ENCODE data around the gene RUSF1. TPM values are rescaled to one million over a fixed set of nuclear protein-coding genes. Genes with fewer than 3 reads are reported as not detected.
"Not testable (repeated sequence)": the region's sequence is repeated elsewhere in the genome, so short reads cannot be mapped to it uniquely, and the experiment has no call there.

RUSF1 gene
- total RNA-seq, 2 experiments from 2014 or later, result 32.8 to 37.7 TPM

DNA sequence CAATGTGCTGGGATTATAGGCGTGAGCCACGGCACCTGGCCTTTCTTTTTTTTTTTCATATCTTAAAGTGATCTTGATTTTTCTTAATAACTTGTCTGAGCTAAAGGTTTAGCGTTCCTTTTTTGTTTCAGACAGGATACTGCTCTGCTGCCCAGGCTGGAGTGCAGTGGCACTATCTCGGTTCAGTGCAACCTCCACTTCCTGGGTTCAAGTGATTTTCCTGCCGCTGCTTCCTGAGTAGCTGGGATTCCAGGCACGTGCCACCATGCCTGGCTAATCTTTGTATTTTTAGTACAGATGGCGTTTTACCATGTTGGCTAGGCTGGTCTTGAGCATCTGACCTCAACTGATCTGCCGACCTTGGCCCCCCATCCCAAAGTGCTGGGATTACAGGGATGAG lies 4.0 kb downstream of the RUSF1 start:
- no peak for DNase-seq
- CTCF ChIA-PET, result no interaction called here
- no peaks in the 10 kb centered on the region for H3K9me3 Mint-ChIP-seq (ENCODE audit: low read depth)
- H3K27me3 Mint-ChIP-seq, result no peaks in the 10 kb centered on the region
- peaks cover 38% of the 10 kb centered on the region for H3K4me1 Mint-ChIP-seq
- H3K27ac Mint-ChIP-seq, result no peak overlapping the region
- ATAC-seq, result no peak
- H3K36me3 Mint-ChIP-seq, result peaks cover 9% of the 10 kb centered on the region
- no peak overlapping the region for H3K4me3 Mint-ChIP-seq

DNA sequence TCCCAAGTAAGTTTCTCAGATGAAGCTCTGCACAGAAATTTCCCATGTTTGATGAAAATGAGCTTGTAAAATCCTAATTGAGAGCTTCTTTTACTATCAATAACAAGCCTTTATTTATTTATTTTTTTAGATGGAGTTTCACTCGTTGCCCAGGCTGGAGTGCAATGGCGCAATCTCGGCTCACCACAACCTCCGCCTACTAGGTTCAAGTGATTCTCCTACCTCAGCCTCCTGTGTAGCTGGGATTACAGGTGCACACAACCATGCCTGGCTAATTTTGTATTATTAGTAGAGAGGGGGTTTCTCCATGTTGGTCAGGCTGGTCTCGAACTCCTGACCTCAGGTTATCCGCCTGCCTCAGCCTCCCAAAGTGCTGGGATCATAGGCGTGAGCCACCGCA lies 4.6 kb downstream of the RUSF1 start:
- H3K27ac Mint-ChIP-seq; ATAC-seq; H3K27me3 Mint-ChIP-seq; H3K4me3 Mint-ChIP-seq; H3K9me3 Mint-ChIP-seq (ENCODE audit: low read depth); H3K36me3 Mint-ChIP-seq; DNase-seq: not testable (repeated sequence)
- peaks cover 32% of the 10 kb centered on the region for H3K4me1 Mint-ChIP-seq
- CTCF ChIA-PET, result interaction anchor here (0.8 kb wide), 1 partner anchor 16 kb away, joined by 3 read pairs; no protein-coding TSS in a partner anchor

DNA sequence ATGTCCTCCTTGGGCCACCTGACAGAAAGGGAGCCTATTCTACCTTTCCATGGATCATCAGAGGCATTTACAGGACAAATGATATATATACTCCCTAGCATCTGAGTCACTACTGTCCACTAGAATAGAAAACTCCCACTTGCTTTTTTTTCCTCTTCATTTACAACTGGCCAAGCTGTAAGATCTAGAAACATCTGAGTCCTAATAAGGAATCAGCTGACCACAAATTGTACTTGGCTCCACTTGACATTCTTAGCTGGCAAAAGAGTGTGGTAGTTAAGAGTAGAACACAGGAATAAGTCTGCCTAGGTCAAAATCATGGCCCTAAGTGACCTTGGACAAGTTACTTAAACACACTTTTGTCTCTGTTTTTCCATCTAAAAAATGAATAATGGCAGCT lies 5.2 kb downstream of the RUSF1 start:
- H3K27me3 Mint-ChIP-seq, result no peaks in the 10 kb centered on the region
- DNase-seq (no peak), ATAC-seq (no peak)
- H3K9me3 Mint-ChIP-seq (ENCODE audit: low read depth), result no peaks in the 10 kb centered on the region
- peaks cover 9% of the 10 kb centered on the region for H3K36me3 Mint-ChIP-seq
- CTCF ChIA-PET, result interaction anchor here (0.8 kb wide), 1 partner anchor 16 kb away, joined by 3 read pairs; no protein-coding TSS in a partner anchor
- no peak overlapping the region for H3K27ac Mint-ChIP-seq
- no peak overlapping the region for H3K4me3 Mint-ChIP-seq
- peaks cover 32% of the 10 kb centered on the region for H3K4me1 Mint-ChIP-seq

DNA sequence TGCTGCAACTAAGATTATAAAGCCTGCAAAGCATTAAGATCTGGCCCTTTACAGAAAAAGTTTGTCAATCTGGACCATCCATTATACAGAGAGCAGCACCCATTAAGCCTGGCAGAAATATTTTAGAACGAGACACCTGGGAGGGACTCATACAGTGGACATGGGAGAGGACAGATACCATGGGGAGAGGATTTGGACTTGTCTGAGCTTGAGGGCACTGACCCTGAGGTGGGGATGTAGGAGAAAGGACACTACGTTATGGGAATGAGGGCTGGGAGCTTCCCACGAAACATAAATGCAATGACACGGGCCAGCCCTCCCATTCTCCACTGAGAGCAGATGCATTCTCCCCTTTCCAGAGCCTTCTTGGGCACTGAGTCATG lies 6.2 kb downstream of the RUSF1 start:
- no peak overlapping the region for H3K27ac Mint-ChIP-seq
- peaks cover 9% of the 10 kb centered on the region for H3K36me3 Mint-ChIP-seq
- no peak for ATAC-seq
- peaks cover 25% of the 10 kb centered on the region for H3K4me1 Mint-ChIP-seq
- no peak for DNase-seq
- no peaks in the 10 kb centered on the region for H3K9me3 Mint-ChIP-seq (ENCODE audit: low read depth)
- no peak overlapping the region for H3K4me3 Mint-ChIP-seq
- CTCF ChIA-PET, result no interaction called here
- no peaks in the 10 kb centered on the region for H3K27me3 Mint-ChIP-seq

DNA sequence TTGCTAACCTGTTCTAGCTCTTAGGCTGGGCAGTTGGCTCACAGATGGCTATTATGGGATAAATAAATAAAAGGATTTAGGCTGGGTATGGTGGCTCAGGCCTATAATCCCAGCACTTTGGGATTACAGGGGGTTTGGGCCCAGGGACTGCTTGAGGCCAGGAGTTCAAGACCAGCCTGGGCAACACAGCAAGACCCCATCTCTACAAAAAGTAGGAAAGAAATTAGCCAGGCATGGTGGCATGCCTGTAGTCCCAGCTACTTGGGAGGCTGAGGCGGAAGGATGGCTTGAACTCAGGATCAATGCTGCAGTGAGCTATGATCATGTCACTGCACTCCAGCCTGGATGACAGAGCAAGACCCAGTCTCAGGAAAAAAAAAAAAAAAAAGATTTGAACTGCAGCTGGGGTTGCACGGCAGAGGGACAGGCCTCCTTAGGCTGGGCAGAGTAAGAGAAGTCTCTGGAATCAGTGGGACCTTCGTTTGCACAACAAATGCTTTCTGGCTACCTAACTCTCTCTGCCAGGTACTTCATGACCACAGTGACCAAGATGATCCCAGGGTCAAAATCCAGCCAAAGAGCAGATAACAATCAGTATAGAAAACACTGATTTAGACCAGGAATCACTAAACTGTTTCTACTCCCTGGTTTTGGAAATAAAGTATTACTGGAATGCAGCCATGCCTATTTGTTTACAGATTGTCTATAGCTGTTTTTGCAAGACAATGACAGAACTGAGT lies 6.8 kb downstream of the RUSF1 start:
- Mint-ChIP-seq H3K4me1 (peaks cover 21% of the 10 kb centered on the region), H3K9me3 (ENCODE audit: low read depth) (no peaks in the 10 kb centered on the region), H3K4me3 (no peak overlapping the region), H3K36me3 (peaks cover 9% of the 10 kb centered on the region), H3K27me3 (no peaks in the 10 kb centered on the region), H3K27ac (no peak overlapping the region)
- ATAC-seq, result no peak
- CTCF ChIA-PET, result interaction anchor here (0.6 kb wide), 1 partner anchor 26 kb away, joined by 3 read pairs; no protein-coding TSS in a partner anchor
- DNase-seq, result no peak

DNA sequence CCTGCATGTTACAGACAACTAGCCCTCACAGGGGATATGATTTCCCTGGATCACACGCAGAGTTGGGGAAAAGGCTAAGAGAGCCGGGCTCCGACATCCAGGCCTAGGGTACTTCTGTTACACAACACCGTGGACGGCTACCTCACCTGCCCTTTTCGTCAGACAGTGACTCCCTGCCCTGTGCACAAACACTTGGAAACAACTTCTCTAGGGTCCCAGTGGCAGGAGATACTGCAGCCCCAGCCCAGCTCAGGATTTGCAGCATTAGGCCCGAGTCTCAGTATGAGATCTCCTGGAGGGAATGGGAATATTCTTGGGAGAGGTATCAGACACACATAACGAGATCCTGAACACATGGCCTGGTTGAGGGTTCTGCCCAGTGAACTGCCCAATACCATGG lies 8.3 kb downstream of the RUSF1 start:
- Mint-ChIP-seq H3K4me1 (peaks cover 8% of the 10 kb centered on the region), H3K36me3 (peaks cover 2% of the 10 kb centered on the region), H3K27ac (no peak overlapping the region), H3K4me3 (no peak overlapping the region), H3K27me3 (no peaks in the 10 kb centered on the region), H3K9me3 (ENCODE audit: low read depth) (no peaks in the 10 kb centered on the region)
- DNase-seq (no peak), ATAC-seq (no peak)
- CTCF ChIA-PET, result no interaction called here

DNA sequence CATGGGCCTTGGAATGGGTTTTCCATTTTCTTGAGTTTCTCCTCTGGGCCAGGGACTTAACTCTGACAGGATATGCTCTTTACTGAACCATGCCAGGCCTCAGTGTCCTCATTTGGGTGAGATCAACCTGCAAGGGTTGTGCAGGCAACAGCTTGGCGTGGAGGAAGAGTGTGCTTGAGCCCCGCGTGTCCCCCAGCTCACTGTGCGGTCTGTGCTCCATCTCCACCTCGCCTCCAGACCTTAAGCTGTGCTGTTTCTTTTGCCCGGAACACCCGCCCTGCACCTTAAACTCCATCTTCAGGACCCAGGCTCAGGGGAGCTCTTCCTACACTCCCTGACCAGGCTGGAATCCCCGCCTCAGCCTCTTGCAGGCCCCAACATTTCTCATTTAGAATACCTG lies 9.7 kb downstream of the RUSF1 start:
- CTCF ChIA-PET, result no interaction called here
- H3K36me3 Mint-ChIP-seq, result no peaks in the 10 kb centered on the region
- no peak overlapping the region for H3K27ac Mint-ChIP-seq
- ATAC-seq (no peak), DNase-seq (no peak)
- no peak overlapping the region for H3K4me3 Mint-ChIP-seq
- no peaks in the 10 kb centered on the region for H3K9me3 Mint-ChIP-seq (ENCODE audit: low read depth)
- H3K4me1 Mint-ChIP-seq, result no peaks in the 10 kb centered on the region
- no peaks in the 10 kb centered on the region for H3K27me3 Mint-ChIP-seq

DNA sequence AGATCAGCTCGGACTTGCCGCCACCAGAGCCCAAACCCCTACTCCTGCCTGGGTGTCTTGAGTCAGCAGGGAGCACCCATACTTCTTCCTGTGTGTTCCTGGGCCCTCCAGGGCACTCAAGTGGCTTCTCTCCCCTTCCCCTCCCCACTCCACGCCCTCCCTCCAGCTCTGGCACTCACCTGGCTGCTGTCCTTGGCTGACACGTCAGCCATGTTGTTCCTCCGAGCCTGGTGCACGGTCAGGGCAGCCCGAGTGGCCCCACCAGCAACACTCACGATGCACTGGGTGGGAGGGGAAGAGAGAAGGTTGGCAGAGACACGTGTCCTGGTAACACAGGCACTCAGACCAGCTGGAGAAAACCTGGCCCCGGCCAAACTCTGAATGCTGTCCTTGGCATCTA lies 11.5 kb downstream of the RUSF1 start:
- no peak overlapping the region for H3K4me3 Mint-ChIP-seq
- CTCF ChIA-PET, result no interaction called here
- H3K27me3 Mint-ChIP-seq, result no peaks in the 10 kb centered on the region
- no peaks in the 10 kb centered on the region for H3K9me3 Mint-ChIP-seq (ENCODE audit: low read depth)
- no peaks in the 10 kb centered on the region for H3K4me1 Mint-ChIP-seq
- no peak for DNase-seq
- H3K36me3 Mint-ChIP-seq, result no peaks in the 10 kb centered on the region
- ATAC-seq, result no peak
- no peak overlapping the region for H3K27ac Mint-ChIP-seq

DNA sequence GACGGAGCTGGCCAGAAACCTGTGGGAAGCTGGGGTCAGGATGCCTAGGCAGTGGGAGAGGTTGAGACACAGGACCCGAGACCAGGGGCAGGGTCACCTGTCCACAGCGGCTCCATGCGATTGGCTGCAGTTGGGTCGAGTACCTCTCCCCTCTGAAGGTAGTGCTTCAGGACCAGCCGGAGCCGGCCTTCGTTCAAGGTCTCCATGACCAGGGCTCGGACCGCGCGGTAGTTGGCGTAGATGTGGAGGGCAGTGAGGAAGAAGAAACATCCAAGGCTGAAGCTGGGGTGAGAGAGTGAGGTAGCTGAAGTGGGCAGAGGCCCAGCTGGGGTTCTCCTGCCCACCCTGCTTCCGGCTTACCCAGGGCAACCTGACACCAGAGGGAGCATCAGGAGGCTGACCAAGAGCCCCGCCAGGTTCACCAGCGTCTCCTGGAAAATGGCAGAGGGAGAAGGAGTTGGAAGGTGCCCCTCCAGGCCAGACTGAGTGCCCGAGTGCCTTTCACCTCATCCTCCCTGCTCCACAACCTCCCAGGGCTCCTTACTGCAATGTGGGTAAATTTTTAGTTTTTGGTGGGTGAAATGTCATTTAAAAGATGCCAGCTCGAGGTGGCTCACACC lies 14.6 kb downstream of the RUSF1 start:
- peaks cover 1% of the 10 kb centered on the region for H3K36me3 Mint-ChIP-seq
- no peak for DNase-seq
- no peaks in the 10 kb centered on the region for H3K9me3 Mint-ChIP-seq (ENCODE audit: low read depth)
- no peaks in the 10 kb centered on the region for H3K27me3 Mint-ChIP-seq
- H3K4me3 Mint-ChIP-seq, result no peak overlapping the region
- CTCF ChIA-PET, result no interaction called here
- no peaks in the 10 kb centered on the region for H3K4me1 Mint-ChIP-seq
- ATAC-seq, result no peak
- H3K27ac Mint-ChIP-seq, result no peak overlapping the region

DNA sequence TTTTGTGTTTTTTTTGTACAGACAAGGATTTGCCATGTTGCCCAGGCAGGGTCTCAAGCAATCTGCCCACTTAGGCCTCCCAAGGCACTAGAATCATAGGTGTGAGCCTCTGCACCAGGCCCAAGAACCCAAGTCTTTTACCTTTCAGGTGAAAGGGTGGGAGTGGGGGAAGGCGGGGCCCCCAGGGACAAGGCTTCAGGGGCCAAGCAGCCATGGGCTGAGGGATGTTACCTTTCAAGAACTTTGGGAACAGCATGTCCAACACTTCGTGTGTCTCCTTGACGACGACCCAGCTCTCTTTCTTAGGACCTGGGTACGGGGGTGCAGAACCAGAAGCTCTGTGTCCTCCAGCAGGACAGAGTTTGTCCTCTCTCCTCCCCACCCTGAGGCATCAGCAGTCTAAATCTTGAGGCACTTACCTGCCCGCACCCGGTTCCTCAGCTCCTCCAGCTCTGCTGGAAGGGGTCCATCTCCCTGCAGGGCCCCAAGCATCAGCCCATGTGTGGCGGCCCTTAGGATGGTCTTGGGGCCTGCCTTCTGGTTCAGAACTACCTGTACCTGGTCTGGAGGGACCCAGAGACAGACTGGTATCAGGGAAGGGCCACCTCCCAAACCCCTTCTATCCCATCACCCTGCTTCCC lies 16.3 kb downstream of the RUSF1 start:
- H3K36me3 Mint-ChIP-seq, result peaks cover 1% of the 10 kb centered on the region
- peaks cover 5% of the 10 kb centered on the region for H3K4me1 Mint-ChIP-seq
- no peak for DNase-seq
- CTCF ChIA-PET, result no interaction called here
- no peak for ATAC-seq
- no peaks in the 10 kb centered on the region for H3K9me3 Mint-ChIP-seq (ENCODE audit: low read depth)
- H3K27me3 Mint-ChIP-seq, result peaks cover 8% of the 10 kb centered on the region
- no peak overlapping the region for H3K4me3 Mint-ChIP-seq
- H3K27ac Mint-ChIP-seq, result no peak overlapping the region

DNA sequence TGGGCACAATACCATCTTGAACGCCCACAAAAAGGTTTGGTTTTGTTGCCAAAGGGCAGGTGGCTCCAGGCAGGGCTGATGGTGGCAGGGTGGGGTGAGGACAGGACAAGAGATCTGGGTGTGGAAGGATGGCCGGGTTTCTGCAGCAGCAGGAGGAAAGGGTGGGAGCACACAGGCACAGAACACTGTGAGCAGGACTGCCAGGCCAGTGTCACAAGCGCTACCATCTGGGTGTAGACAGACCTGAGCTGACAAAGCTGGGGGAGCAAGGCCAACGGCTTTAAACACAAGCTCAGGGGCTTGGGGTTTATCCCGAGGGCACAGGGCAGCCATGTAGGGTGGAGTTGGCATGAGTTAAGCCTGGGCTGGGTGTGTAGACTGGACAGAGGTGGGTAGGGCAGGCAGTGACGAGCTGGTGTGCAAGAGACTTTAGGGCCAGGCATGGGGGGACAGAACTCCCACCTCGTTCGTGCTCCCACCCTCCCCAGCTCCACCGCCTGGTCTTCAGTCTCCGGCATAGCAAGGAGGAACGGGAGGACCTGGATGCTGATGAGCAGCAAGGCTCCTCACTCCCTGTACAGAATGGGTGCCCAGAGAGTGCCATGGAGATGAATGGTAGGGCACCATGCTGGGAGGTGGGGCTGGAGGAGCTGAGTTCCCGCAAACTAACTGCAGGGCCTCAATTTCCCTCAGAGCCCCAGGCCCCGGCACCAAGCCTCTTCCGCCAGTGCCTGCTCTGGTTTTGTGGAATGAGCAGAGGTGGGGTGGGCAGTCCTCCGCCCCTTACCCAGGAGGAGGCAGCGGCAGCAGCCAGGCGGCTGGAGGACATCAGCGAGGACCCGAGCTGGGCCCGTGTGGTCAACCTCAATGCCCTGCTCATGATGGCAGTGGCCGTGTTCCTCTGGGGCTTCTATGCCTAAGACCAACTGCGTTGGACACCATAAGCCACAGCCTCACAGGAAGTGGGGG lies 18.3 kb downstream of the RUSF1 start:
- Mint-ChIP-seq H3K9me3 (ENCODE audit: low read depth) (no peaks in the 10 kb centered on the region), H3K36me3 (peaks cover 1% of the 10 kb centered on the region), H3K27ac (no peak overlapping the region), H3K4me1 (peaks cover 5% of the 10 kb centered on the region), H3K4me3 (peak overlapping the region; percentile 12), H3K27me3 (peaks cover 22% of the 10 kb centered on the region)
- CTCF ChIA-PET, result interaction anchor here (1.8 kb wide), 1 partner anchor 12 kb away, joined by 4 read pairs; no protein-coding TSS in a partner anchor
- ATAC-seq, result no peak
- DNase-seq, result peak; percentile 39

DNA sequence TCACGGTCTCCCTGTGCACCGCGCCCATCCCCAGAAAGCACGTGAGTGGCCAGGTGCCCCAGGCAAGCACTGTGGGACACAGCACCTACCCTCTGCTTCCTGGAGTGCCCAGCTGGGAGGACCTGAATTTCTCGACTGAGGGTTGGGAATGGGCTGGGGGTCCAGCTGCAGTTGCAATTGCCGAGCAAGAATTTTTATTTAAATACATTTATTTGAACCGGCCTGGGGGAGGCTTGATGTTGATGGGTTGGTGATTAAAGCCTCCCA lies 19.0 kb downstream of the RUSF1 start:
- no peak for DNase-seq
- H3K9me3 Mint-ChIP-seq (ENCODE audit: low read depth), result no peaks in the 10 kb centered on the region
- ATAC-seq, result no peak
- no peak overlapping the region for H3K4me3 Mint-ChIP-seq
- CTCF ChIA-PET, result interaction anchor here (1.8 kb wide), 1 partner anchor 11 kb away, joined by 4 read pairs; no protein-coding TSS in a partner anchor
- H3K36me3 Mint-ChIP-seq, result peaks cover 1% of the 10 kb centered on the region
- no peak overlapping the region for H3K27ac Mint-ChIP-seq
- peaks cover 24% of the 10 kb centered on the region for H3K27me3 Mint-ChIP-seq
- H3K4me1 Mint-ChIP-seq, result peaks cover 5% of the 10 kb centered on the region
